ENCODE data around the gene NRG3. TPM values are rescaled to one million over a fixed set of nuclear protein-coding genes. Genes with fewer than 3 reads are reported as not detected.

NRG3 gene
- total and polyA plus RNA-seq, 2 of the 8 experiments (the other 6 are each of a cell fraction or from before 2014, with no cell fraction given) = 4.2 to 5.0 TPM

GRCh38 chr10:82826132-82826531 lies 951.1 kb downstream of the NRG3 start (continued):
- TF ChIP-seq CHD7 (IDR thresholded peaks at IDR 0.05; ENCODE audit: insufficient replicate concordance, low read length) (no peak), SAP30 (IDR thresholded peaks at IDR 0.05; ENCODE audit: insufficient read depth, insufficient replicate concordance, low read length) (no peak), RNF2 (IDR thresholded peaks at IDR 0.05; ENCODE audit: borderline replicate concordance, low read depth, low read length, missing control alignments, poor library complexity, severe bottlenecking) (no peak), BACH1 (IDR thresholded peaks at IDR 0.05; ENCODE audit: low read length) (no peak)
